IPS-18c (cell line): Measurements from ENCODE around the gene NANOS3.
A peak's percentile ranks its signal among the peaks of the same experiment; 100 is the strongest.

Source experiments
- H3K4me3 ChIP-seq: 2 replicates; pipeline ENCODE4 v1.7.0; 2013; ENCODE audit warnings: low read depth, mild to moderate bottlenecking, low read length, moderate library complexity; ENCODE audit not compliant: insufficient read depth
- H3K9me3 ChIP-seq: one replicate; pipeline ENCODE4 v1.6.1; 2013; ENCODE audit warnings: mild to moderate bottlenecking, low read length, moderate library complexity; ENCODE audit not compliant: control insufficient read depth, insufficient read depth

Gene NANOS3

GRCh38 chr19:13876834-13877233 is at the start of gene NANOS3:
TSS of gene NANOS3 (plus strand) at chr19:13877134. CDS start at chr19:13877249, 115 bp downstream.
- Histone ChIP-seq H3K4me3 (no peak within 1 kb of the TSS), H3K9me3 (no peaks in the 10 kb centered on the region)

- Histone ChIP-seq H3K4me3 (no peak overlapping the region), H3K9me3 (no peaks in the 10 kb centered on the region)
These were observed 49.3 kb upstream of the NANOS3 start for GRCh38 chr19:13827656-13828055.

- Histone ChIP-seq H3K9me3 (no peaks in the 10 kb centered on the region), H3K4me3 (no peak overlapping the region)
These were observed 46.7 kb upstream of the NANOS3 start for GRCh38 chr19:13830114-13830740.

DNA sequence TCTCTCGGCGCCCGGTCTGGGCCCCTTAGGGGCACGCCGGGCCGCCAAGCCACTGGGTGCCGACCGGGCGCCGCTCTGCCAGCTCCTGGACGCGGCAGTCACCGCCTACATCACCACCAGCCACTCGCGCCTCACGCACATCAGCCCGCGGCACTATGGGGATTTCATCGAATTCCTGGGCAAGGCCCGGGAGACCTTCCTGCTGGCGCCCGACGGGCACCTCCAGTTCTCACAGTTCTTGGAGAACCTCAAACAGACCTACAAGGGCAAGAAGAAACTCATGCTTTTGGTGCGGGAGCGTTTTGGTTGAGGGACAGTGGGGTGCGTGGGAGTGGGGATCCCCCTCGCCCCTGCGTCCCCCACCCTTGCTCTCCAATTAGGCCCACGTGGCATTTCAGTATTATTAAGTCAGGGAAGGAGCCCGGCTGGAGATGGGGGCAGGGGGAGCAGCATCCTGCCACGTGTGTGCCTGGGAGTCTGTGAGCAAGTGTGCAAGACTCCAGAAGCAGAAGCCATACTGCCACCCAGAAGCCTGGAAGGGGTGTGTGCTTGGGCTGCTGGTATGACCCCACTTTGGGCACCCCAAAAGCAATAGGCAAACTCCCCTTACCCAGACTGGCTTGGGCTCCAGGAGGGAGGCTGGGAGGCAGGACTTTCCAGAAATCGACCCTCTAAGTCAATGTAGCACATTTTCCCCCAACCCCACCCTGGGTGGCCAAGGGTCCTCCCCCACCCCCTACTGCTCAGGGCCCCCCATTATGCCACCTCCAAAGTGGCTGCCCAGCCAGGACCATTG is 46.0 kb upstream of the NANOS3 start:
- Histone ChIP-seq H3K9me3 (no peaks in the 10 kb centered on the region), H3K4me3 (no peak overlapping the region)

- Histone ChIP-seq H3K9me3 (no peaks in the 10 kb centered on the region), H3K4me3 (no peak overlapping the region)
These were observed 45.1 kb upstream of the NANOS3 start for GRCh38 chr19:13831537-13832467.

- no peaks in the 10 kb centered on the region for H3K9me3 ChIP-seq
- peak overlapping the region; percentile 34 for H3K4me3 ChIP-seq
These were observed 43.3 kb upstream of the NANOS3 start for GRCh38 chr19:13833330-13834243.

GRCh38 chr19:13834244-13835069 is 42.5 kb upstream of the NANOS3 start:
- no peak overlapping the region for H3K4me3 ChIP-seq
- no peaks in the 10 kb centered on the region for H3K9me3 ChIP-seq

GRCh38 chr19:13835791-13836723 is 40.9 kb upstream of the NANOS3 start:
- Histone ChIP-seq H3K9me3 (no peaks in the 10 kb centered on the region), H3K4me3 (no peak overlapping the region)

DNA sequence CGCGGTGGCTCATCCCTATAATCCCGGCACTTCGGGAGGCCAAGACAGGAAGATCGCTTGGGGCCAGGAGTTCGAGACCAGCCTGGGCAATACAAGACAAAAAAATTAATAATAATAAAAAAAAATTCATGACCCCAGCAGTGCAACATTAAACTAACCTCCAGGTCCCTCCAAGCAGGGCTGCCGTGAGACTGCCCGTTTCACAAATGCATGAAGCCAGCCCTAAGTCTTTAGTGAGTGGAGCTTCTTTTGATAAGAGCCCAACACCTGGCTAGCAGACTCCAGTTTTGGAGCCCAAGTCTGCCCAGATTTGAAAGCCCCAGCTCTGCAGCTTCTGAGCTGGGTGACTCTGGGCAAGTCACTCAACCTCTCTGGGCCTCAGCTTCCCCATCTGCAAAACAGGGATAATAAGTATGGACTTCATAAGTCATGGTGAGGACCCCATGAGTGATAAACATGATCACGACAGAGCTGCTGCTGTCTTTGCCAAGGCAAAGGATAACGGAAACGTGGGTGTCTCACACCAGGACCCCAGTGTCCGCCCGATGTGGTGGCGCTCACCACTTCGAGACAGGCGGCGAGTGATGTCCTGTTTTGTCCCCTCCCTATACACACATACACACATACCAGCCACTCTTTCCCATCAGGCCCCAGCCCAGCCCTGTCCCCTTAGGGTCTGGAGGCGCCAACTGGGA is 38.4 kb upstream of the NANOS3 start:
- no peak overlapping the region for H3K4me3 ChIP-seq

DNA sequence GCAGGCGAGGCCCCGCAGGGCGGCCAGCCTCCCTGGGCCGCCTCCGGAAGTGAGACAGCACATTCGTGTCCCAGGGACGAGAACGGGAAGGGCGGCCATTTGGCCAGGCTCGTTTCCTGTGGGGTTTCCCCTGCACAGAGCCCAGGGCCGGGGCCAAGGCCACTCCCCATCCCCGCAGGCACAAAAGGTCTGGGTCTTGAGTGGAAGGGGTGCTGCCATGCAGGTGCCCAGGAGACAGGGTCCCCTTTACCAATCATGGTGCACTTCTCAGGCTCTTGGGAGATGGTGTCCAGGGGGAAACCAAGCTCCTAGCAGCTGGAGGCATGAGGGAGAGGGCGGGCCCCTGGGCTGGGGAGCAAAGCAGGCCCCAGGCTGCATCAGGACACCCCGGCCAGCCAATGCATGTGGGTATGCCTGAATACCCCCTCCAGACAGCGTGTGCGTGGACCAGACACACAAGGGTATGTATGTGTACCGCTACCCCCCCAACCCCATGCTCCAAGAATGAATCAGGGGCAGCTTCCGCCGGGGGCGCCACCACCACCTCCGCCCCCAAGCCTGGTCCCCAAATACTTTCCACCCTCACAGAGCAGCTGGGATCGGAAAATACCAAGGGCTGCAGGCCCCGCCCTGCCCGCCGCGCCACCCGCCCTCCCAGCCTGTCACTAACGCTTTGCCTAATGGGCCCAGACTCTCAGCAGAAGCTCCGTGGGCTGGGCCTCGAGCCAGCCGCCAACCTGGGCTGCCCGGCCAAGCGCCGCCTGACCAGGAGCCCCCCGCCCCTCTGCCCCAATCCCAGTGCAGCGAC is 37.6 kb upstream of the NANOS3 start:
- no peaks in the 10 kb centered on the region for H3K9me3 ChIP-seq
- H3K4me3 ChIP-seq, result no peak overlapping the region

More for the DNA sequence above, 38.4 kb upstream of the NANOS3 start:
- no peaks in the 10 kb centered on the region for H3K9me3 ChIP-seq

GRCh38 chr19:13839938-13840304 is 37.0 kb upstream of the NANOS3 start:
- no peaks in the 10 kb centered on the region for H3K9me3 ChIP-seq
- peak overlapping the region; percentile 20; the same call in 1 of the 2 replicates for H3K4me3 ChIP-seq

- Histone ChIP-seq H3K9me3 (no peaks in the 10 kb centered on the region), H3K4me3 (peak overlapping the region; percentile 20)
These were observed 36.4 kb upstream of the NANOS3 start for GRCh38 chr19:13840305-13841085.
